WTC11 (cell line): ENCODE data around the gene GNS. TPM values are rescaled to one million over a fixed set of nuclear protein-coding genes. Genes with fewer than 3 reads are reported as not detected.

Experiments
- ATAC-seq: fragments of 200-7000 bp; cut with Tn5 transposase; 2 replicates; pipeline ENCODE4 v1.10.0; 2021; ENCODE audit warnings: mild to moderate bottlenecking, moderate library complexity
- CTCF ChIA-PET: fragments of 300-600 bp; sonication (Branson Sonifier 250); formaldehyde crosslinking; loops from one replicate; lab custom pipeline; 2021; ENCODE audit warnings: antibody characterized with exemption; lab: Charles Lee
- POLR2A ChIA-PET: fragments of 350-600 bp; sonication (Branson Sonifier 250); formaldehyde crosslinking; loops from one replicate; lab custom pipeline; 2021; ENCODE audit warnings: antibody characterized with exemption; lab: Charles Lee
- DNase-seq: peaks from one replicate; pipeline ENCODE4 v3.0.0; 2021; ENCODE audit warnings: low spot score
- H3K27ac Mint-ChIP-seq: 2 replicates; pipeline ENCODE4 v1.8.0; 2021; ENCODE audit warnings: mixed read lengths
- H3K27me3 Mint-ChIP-seq: 2 replicates; pipeline ENCODE4 v1.8.0; 2021; ENCODE audit warnings: low read depth, mild to moderate bottlenecking, moderate library complexity, mixed read lengths
- H3K36me3 Mint-ChIP-seq: 2 replicates; pipeline ENCODE4 v1.8.0; 2021; ENCODE audit warnings: mixed read lengths
- H3K4me1 Mint-ChIP-seq: 2 replicates; pipeline ENCODE4 v1.8.0; 2022; ENCODE audit warnings: mixed read lengths
- H3K4me3 Mint-ChIP-seq: 2 replicates; pipeline ENCODE4 v1.8.0; 2021; ENCODE audit warnings: mild to moderate bottlenecking, moderate library complexity, mixed read lengths
- H3K9me3 Mint-ChIP-seq: 2 replicates; pipeline ENCODE4 v1.8.0; 2021; ENCODE audit warnings: mixed read lengths
- FOXK1 ChIP-seq: sonication (generic); formaldehyde crosslinking; IDR thresholded peaks from 2 replicates; pipeline ENCODE4 v1.8.0; 2022; ENCODE audit warnings: mild to moderate bottlenecking, moderate library complexity, missing genetic modification reagents
- GTF2I ChIP-seq: fragments of 250-450 bp; sonication (Bioruptor Pico); conservative IDR thresholded peaks from 2 replicates; pipeline ENCODE4 v1.4.0; 2021; ENCODE audit warnings: mild to moderate bottlenecking
- MYBL2 ChIP-seq: sonication (generic); formaldehyde crosslinking; IDR thresholded peaks from 2 replicates; pipeline ENCODE4 v1.8.1; 2023; ENCODE audit warnings: mild to moderate bottlenecking, moderate library complexity, missing genetic modification reagents
- NFATC4 ChIP-seq: fragments of 250-450 bp; sonication (Bioruptor Pico); IDR thresholded peaks from 2 replicates; pipeline ENCODE4 v1.9.0; 2021; ENCODE audit warnings: mild to moderate bottlenecking
- NR1H2 ChIP-seq: sonication (generic); formaldehyde crosslinking; IDR thresholded peaks from 2 replicates; pipeline ENCODE4 v1.9.0; 2021; ENCODE audit warnings: mild to moderate bottlenecking, moderate library complexity, missing genetic modification reagents
- SMAD3 ChIP-seq: sonication (generic); formaldehyde crosslinking; IDR thresholded peaks from 2 replicates; pipeline ENCODE4 v1.8.0; 2022; ENCODE audit warnings: missing genetic modification reagents, mild to moderate bottlenecking, borderline replicate concordance
- ZBTB21 ChIP-seq: sonication (generic); formaldehyde crosslinking; IDR thresholded peaks from 2 replicates; pipeline ENCODE4 v1.8.1; 2023; ENCODE audit warnings: mild to moderate bottlenecking, missing genetic modification reagents, borderline replicate concordance
- ZNF121 ChIP-seq: sonication (generic); formaldehyde crosslinking; IDR thresholded peaks from 2 replicates; pipeline ENCODE4 v1.8.0; 2023; ENCODE audit warnings: missing genetic modification reagents
- ZNF263 ChIP-seq: sonication (generic); formaldehyde crosslinking; IDR thresholded peaks from 2 replicates; pipeline ENCODE4 v1.8.1; 2022; ENCODE audit warnings: low read depth, mild to moderate bottlenecking, moderate library complexity, missing genetic modification reagents
- total RNA-seq: library from RNA; stranded (reverse); gene quantifications from 3 replicates; pipeline ENCODE4 v1.2.3, GENCODE V29; 2021
- TF ChIP-seq, protein P1 (sequence below): sonication (generic); formaldehyde crosslinking; IDR thresholded peaks from 2 replicates; pipeline ENCODE4 v1.8.0; 2023; ENCODE audit warnings: mild to moderate bottlenecking, missing genetic modification reagents
- TF ChIP-seq, protein P2 (sequence below): sonication (generic); formaldehyde crosslinking; IDR thresholded peaks from 2 replicates; pipeline ENCODE4 v1.8.0; 2022; ENCODE audit warnings: mild to moderate bottlenecking, missing genetic modification reagents
- TF ChIP-seq, protein P3 (sequence below): sonication (generic); formaldehyde crosslinking; IDR thresholded peaks from 2 replicates; pipeline ENCODE4 v1.8.1; 2023; ENCODE audit warnings: mild to moderate bottlenecking, missing genetic modification reagents, borderline replicate concordance
- TF ChIP-seq, protein P4 (sequence below): sonication (generic); formaldehyde crosslinking; IDR thresholded peaks from 2 replicates; pipeline ENCODE4 v1.8.1; 2022; ENCODE audit warnings: low read depth, missing genetic modification reagents, borderline replicate concordance
- TF ChIP-seq, protein P5 (sequence below): sonication (generic); formaldehyde crosslinking; conservative IDR thresholded peaks from 2 replicates; pipeline ENCODE4 v1.8.1; 2022; ENCODE audit warnings: mild to moderate bottlenecking, missing genetic modification reagents
- TF ChIP-seq, protein P6 (sequence below): fragments of 250-450 bp; sonication (Bioruptor Pico); IDR thresholded peaks from 2 replicates; pipeline ENCODE4 v1.8.0; 2021; ENCODE audit warnings: mild to moderate bottlenecking
- TF ChIP-seq, protein P7 (sequence below): sonication (generic); formaldehyde crosslinking; IDR thresholded peaks from 2 replicates; pipeline ENCODE4 v1.8.1; 2022; ENCODE audit warnings: mild to moderate bottlenecking, missing genetic modification reagents, moderate library complexity, borderline replicate concordance
- TF ChIP-seq, protein P8 (sequence below): sonication (generic); formaldehyde crosslinking; IDR thresholded peaks from 2 replicates; pipeline ENCODE4 v1.8.0; 2022; ENCODE audit warnings: mild to moderate bottlenecking, missing genetic modification reagents

Gene GNS
- total RNA-seq, 1 experiment from 2014 or later = 24.7 TPM

DNA sequence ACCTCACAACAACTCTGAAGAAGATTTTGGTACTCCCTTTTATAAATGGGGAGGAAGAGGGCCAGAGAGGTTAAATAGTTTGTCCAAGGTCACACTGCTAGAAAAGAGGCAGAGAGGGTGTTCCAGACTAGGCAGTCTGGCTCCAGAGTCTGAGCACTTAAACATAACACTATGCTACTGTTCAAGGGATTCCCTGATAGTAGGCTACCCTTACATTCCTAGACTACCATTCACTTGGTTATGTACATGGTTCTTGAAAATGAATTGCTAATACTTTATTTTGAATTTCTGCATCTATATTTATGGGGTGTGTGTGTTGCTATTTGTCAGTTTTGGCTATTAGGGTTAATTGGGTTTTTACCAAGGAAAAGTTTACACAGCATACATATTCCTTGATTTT, 7.2 kb downstream of the GNS start:
- Mint-ChIP-seq H3K4me3 (no peak overlapping the region), H3K27ac (no peak overlapping the region), H3K36me3 (peaks cover 26% of the 10 kb centered on the region), H3K4me1 (no peaks in the 10 kb centered on the region), H3K9me3 (peaks cover 5% of the 10 kb centered on the region), H3K27me3 (no peaks in the 10 kb centered on the region)
- DNase-seq (no peak), ATAC-seq (no peak)
- ChIA-PET CTCF (no interaction called here), POLR2A (no interaction called here)
- TF ChIP-seq MYBL2 (no peak), NR1H2 (CRISPR knock-in tag) (no peak), FOXK1 (no peak), ZBTB21 (CRISPR knock-in tag) (no peak), GTF2I (CRISPR knock-in tag) (no peak), ZNF121 (CRISPR knock-in tag) (no peak), NFATC4 (CRISPR knock-in tag) (no peak), SMAD3 (no peak), ZNF263 (CRISPR knock-in tag) (no peak)
- TF ChIP-seq, protein P1, sequence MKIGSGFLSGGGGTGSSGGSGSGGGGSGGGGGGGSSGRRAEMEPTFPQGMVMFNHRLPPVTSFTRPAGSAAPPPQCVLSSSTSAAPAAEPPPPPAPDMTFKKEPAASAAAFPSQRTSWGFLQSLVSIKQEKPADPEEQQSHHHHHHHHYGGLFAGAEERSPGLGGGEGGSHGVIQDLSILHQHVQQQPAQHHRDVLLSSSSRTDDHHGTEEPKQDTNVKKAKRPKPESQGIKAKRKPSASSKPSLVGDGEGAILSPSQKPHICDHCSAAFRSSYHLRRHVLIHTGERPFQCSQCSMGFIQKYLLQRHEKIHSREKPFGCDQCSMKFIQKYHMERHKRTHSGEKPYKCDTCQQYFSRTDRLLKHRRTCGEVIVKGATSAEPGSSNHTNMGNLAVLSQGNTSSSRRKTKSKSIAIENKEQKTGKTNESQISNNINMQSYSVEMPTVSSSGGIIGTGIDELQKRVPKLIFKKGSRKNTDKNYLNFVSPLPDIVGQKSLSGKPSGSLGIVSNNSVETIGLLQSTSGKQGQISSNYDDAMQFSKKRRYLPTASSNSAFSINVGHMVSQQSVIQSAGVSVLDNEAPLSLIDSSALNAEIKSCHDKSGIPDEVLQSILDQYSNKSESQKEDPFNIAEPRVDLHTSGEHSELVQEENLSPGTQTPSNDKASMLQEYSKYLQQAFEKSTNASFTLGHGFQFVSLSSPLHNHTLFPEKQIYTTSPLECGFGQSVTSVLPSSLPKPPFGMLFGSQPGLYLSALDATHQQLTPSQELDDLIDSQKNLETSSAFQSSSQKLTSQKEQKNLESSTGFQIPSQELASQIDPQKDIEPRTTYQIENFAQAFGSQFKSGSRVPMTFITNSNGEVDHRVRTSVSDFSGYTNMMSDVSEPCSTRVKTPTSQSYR (CRISPR knock-in tag) = no peak
- TF ChIP-seq, protein P2, sequence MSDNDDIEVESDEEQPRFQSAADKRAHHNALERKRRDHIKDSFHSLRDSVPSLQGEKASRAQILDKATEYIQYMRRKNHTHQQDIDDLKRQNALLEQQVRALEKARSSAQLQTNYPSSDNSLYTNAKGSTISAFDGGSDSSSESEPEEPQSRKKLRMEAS (CRISPR knock-in tag) = no peak
- TF ChIP-seq, protein P3, sequence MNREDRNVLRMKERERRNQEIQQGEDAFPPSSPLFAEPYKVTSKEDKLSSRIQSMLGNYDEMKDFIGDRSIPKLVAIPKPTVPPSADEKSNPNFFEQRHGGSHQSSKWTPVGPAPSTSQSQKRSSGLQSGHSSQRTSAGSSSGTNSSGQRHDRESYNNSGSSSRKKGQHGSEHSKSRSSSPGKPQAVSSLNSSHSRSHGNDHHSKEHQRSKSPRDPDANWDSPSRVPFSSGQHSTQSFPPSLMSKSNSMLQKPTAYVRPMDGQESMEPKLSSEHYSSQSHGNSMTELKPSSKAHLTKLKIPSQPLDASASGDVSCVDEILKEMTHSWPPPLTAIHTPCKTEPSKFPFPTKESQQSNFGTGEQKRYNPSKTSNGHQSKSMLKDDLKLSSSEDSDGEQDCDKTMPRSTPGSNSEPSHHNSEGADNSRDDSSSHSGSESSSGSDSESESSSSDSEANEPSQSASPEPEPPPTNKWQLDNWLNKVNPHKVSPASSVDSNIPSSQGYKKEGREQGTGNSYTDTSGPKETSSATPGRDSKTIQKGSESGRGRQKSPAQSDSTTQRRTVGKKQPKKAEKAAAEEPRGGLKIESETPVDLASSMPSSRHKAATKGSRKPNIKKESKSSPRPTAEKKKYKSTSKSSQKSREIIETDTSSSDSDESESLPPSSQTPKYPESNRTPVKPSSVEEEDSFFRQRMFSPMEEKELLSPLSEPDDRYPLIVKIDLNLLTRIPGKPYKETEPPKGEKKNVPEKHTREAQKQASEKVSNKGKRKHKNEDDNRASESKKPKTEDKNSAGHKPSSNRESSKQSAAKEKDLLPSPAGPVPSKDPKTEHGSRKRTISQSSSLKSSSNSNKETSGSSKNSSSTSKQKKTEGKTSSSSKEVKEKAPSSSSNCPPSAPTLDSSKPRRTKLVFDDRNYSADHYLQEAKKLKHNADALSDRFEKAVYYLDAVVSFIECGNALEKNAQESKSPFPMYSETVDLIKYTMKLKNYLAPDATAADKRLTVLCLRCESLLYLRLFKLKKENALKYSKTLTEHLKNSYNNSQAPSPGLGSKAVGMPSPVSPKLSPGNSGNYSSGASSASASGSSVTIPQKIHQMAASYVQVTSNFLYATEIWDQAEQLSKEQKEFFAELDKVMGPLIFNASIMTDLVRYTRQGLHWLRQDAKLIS (CRISPR knock-in tag) = no peak
- TF ChIP-seq, protein P4, sequence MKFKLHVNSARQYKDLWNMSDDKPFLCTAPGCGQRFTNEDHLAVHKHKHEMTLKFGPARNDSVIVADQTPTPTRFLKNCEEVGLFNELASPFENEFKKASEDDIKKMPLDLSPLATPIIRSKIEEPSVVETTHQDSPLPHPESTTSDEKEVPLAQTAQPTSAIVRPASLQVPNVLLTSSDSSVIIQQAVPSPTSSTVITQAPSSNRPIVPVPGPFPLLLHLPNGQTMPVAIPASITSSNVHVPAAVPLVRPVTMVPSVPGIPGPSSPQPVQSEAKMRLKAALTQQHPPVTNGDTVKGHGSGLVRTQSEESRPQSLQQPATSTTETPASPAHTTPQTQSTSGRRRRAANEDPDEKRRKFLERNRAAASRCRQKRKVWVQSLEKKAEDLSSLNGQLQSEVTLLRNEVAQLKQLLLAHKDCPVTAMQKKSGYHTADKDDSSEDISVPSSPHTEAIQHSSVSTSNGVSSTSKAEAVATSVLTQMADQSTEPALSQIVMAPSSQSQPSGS (CRISPR knock-in tag) = no peak
- TF ChIP-seq, protein P5, sequence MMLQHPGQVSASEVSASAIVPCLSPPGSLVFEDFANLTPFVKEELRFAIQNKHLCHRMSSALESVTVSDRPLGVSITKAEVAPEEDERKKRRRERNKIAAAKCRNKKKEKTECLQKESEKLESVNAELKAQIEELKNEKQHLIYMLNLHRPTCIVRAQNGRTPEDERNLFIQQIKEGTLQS (CRISPR knock-in tag) = no peak
- TF ChIP-seq, protein P6, sequence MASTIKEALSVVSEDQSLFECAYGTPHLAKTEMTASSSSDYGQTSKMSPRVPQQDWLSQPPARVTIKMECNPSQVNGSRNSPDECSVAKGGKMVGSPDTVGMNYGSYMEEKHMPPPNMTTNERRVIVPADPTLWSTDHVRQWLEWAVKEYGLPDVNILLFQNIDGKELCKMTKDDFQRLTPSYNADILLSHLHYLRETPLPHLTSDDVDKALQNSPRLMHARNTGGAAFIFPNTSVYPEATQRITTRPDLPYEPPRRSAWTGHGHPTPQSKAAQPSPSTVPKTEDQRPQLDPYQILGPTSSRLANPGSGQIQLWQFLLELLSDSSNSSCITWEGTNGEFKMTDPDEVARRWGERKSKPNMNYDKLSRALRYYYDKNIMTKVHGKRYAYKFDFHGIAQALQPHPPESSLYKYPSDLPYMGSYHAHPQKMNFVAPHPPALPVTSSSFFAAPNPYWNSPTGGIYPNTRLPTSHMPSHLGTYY = no peak
- TF ChIP-seq, protein P7, sequence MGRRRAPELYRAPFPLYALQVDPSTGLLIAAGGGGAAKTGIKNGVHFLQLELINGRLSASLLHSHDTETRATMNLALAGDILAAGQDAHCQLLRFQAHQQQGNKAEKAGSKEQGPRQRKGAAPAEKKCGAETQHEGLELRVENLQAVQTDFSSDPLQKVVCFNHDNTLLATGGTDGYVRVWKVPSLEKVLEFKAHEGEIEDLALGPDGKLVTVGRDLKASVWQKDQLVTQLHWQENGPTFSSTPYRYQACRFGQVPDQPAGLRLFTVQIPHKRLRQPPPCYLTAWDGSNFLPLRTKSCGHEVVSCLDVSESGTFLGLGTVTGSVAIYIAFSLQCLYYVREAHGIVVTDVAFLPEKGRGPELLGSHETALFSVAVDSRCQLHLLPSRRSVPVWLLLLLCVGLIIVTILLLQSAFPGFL (CRISPR knock-in tag) = no peak
- TF ChIP-seq, protein P8, sequence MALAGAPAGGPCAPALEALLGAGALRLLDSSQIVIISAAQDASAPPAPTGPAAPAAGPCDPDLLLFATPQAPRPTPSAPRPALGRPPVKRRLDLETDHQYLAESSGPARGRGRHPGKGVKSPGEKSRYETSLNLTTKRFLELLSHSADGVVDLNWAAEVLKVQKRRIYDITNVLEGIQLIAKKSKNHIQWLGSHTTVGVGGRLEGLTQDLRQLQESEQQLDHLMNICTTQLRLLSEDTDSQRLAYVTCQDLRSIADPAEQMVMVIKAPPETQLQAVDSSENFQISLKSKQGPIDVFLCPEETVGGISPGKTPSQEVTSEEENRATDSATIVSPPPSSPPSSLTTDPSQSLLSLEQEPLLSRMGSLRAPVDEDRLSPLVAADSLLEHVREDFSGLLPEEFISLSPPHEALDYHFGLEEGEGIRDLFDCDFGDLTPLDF (CRISPR knock-in tag) = no peak
